ENCODE results near the gene MCC. TPM values are rescaled to one million over a fixed set of nuclear protein-coding genes. Genes with fewer than 3 reads are reported as not detected.

MCC gene
- total RNA-seq, 4 donors from 2014 or later = 1.2 to 133 (median 8.5) TPM

GRCh38 chr5:113378514-113378913 lies 109.7 kb downstream of the MCC start:
- peaks cover 0 to 15% (median 2%) of the 10 kb centered on the region in 4 donors for H3K4me1 ChIP-seq
- no peaks in the 10 kb centered on the region for H3K9me3 ChIP-seq
- no peak for DNase-seq
- no peaks in the 10 kb centered on the region for H3K36me3 ChIP-seq
- H3K4me3 ChIP-seq = no peak overlapping the region
- no peak overlapping the region for H3K27ac ChIP-seq
- no peak for TF ChIP-seq CTCF (IDR thresholded peaks at IDR 0.05)
- TF ChIP-seq POLR2A (IDR thresholded peaks at IDR 0.05) = no peak
- no peaks in the 10 kb centered on the region for H3K27me3 ChIP-seq

GRCh38 chr5:113378081-113378480 lies 110.2 kb downstream of the MCC start:
- no peak overlapping the region for H3K27ac ChIP-seq
- no peaks in the 10 kb centered on the region for H3K36me3 ChIP-seq
- TF ChIP-seq POLR2A (IDR thresholded peaks at IDR 0.05) (no peak), CTCF (IDR thresholded peaks at IDR 0.05) (no peak)
- no peak overlapping the region for H3K4me3 ChIP-seq
- no peaks in the 10 kb centered on the region for H3K27me3 ChIP-seq
- peaks cover 0 to 15% (median 2%) of the 10 kb centered on the region in 4 donors for H3K4me1 ChIP-seq
- no peaks in the 10 kb centered on the region for H3K9me3 ChIP-seq
- DNase-seq = no peak

- no peak for DNase-seq
- Histone ChIP-seq H3K36me3 (no peaks in the 10 kb centered on the region), H3K27ac (no peak overlapping the region), H3K4me3 (no peak overlapping the region), H3K27me3 (no peaks in the 10 kb centered on the region), H3K4me1 (peaks cover 0 to 15% (median 2%) of the 10 kb centered on the region in 4 donors), H3K9me3 (no peaks in the 10 kb centered on the region)
- TF ChIP-seq POLR2A (IDR thresholded peaks at IDR 0.05) = no peak
- no peak for TF ChIP-seq CTCF (IDR thresholded peaks at IDR 0.05)
These were observed 111.6 kb downstream of the MCC start for GRCh38 chr5:113376640-113377039.

GRCh38 chr5:113375480-113376060 lies 112.7 kb downstream of the MCC start:
- H3K4me3 ChIP-seq = no peak overlapping the region
- H3K9me3 ChIP-seq = no peaks in the 10 kb centered on the region
- H3K36me3 ChIP-seq = no peaks in the 10 kb centered on the region
- H3K27me3 ChIP-seq = no peaks in the 10 kb centered on the region
- TF ChIP-seq POLR2A (IDR thresholded peaks at IDR 0.05) (no peak), CTCF (IDR thresholded peaks at IDR 0.05) (no peak)
- H3K27ac ChIP-seq = no peak overlapping the region
- DNase-seq = no peak
- H3K4me1 ChIP-seq = peaks cover 0 to 15% (median 2%) of the 10 kb centered on the region in 4 donors

GRCh38 chr5:113373426-113373825 lies 114.8 kb downstream of the MCC start:
- Histone ChIP-seq H3K27me3 (no peaks in the 10 kb centered on the region), H3K9me3 (no peaks in the 10 kb centered on the region), H3K4me1 (peaks cover 0 to 8% (median under 1%) of the 10 kb centered on the region in 4 donors), H3K4me3 (no peak overlapping the region), H3K36me3 (no peaks in the 10 kb centered on the region), H3K27ac (no peak overlapping the region)
- no peak for DNase-seq
- TF ChIP-seq POLR2A (IDR thresholded peaks at IDR 0.05) (no peak), CTCF (IDR thresholded peaks at IDR 0.05) (no peak)
